IPS-11a (cell line): ENCODE results near the gene PAPPA2.
"Not testable (repeated sequence)": the region's sequence is repeated elsewhere in the genome, so short reads cannot be mapped to it uniquely, and the experiment has no call there.

Source experiments
- H3K4me3 ChIP-seq: one replicate; pipeline ENCODE4 v1.5.1; 2013; ENCODE audit warnings: low read depth, low read length, control low read depth

The PAPPA2 gene

GRCh38 chr1:176462674-176463378 is at the start of gene PAPPA2:
TSS of gene PAPPA2 (plus strand) at chr1:176463175. CDS start at chr1:176556323, 93,148 bp downstream.
- H3K4me3 ChIP-seq: no peak within 1 kb of the TSS

- H3K4me3 ChIP-seq: no peak overlapping the region
Measured at GRCh38 chr1:176416777-176417176, 46.2 kb upstream of the PAPPA2 start.

- H3K4me3 ChIP-seq: not testable (repeated sequence)
Measured at GRCh38 chr1:176419608-176420007, 43.4 kb upstream of the PAPPA2 start.

GRCh38 chr1:176434234-176434633 is 28.7 kb upstream of the PAPPA2 start:
- H3K4me3 ChIP-seq: no peak overlapping the region

- H3K4me3 ChIP-seq: no peak overlapping the region
Measured at GRCh38 chr1:176436251-176436650, 26.7 kb upstream of the PAPPA2 start.

- H3K4me3 ChIP-seq: no peak overlapping the region
Measured at GRCh38 chr1:176440176-176440575, 22.8 kb upstream of the PAPPA2 start.

GRCh38 chr1:176444286-176444685 is 18.7 kb upstream of the PAPPA2 start:
- no peak overlapping the region for H3K4me3 ChIP-seq

GRCh38 chr1:176445402-176445801 is 17.6 kb upstream of the PAPPA2 start:
- no peak overlapping the region for H3K4me3 ChIP-seq

- H3K4me3 ChIP-seq: no peak overlapping the region
Measured at GRCh38 chr1:176448340-176448739, 14.6 kb upstream of the PAPPA2 start.

- H3K4me3 ChIP-seq: no peak overlapping the region
Measured at GRCh38 chr1:176450526-176450925, 12.4 kb upstream of the PAPPA2 start.

GRCh38 chr1:176451741-176452140 is 11.2 kb upstream of the PAPPA2 start:
- not testable (repeated sequence) for H3K4me3 ChIP-seq

- H3K4me3 ChIP-seq: no peak overlapping the region
Measured at GRCh38 chr1:176456795-176457194, 6.2 kb upstream of the PAPPA2 start.

GRCh38 chr1:176460544-176461336 is 2.2 kb upstream of the PAPPA2 start:
- no peak overlapping the region for H3K4me3 ChIP-seq

- H3K4me3 ChIP-seq: no peak overlapping the region
Measured at GRCh38 chr1:176461576-176461975, 1.4 kb upstream of the PAPPA2 start.

GRCh38 chr1:176466514-176466913 is 3.5 kb downstream of the PAPPA2 start:
- no peak overlapping the region for H3K4me3 ChIP-seq

GRCh38 chr1:176469450-176470010 is 6.6 kb downstream of the PAPPA2 start:
- H3K4me3 ChIP-seq: no peak overlapping the region

GRCh38 chr1:176471338-176472121 is 8.6 kb downstream of the PAPPA2 start:
- no peak overlapping the region for H3K4me3 ChIP-seq

- no peak overlapping the region for H3K4me3 ChIP-seq
Measured at GRCh38 chr1:176479971-176480370, 17.0 kb downstream of the PAPPA2 start.

GRCh38 chr1:176480750-176481149 is 17.8 kb downstream of the PAPPA2 start:
- no peak overlapping the region for H3K4me3 ChIP-seq

- H3K4me3 ChIP-seq: no peak overlapping the region
Measured at GRCh38 chr1:176485083-176485482, 22.1 kb downstream of the PAPPA2 start.

- H3K4me3 ChIP-seq: no peak overlapping the region
Measured at GRCh38 chr1:176494436-176494835, 31.5 kb downstream of the PAPPA2 start.
